Measurements from ENCODE around the gene DUSP7. TPM values are rescaled to one million over a fixed set of nuclear protein-coding genes. Genes with fewer than 3 reads are reported as not detected.
A peak's percentile ranks its signal among the peaks of the same experiment; 100 is the strongest.

The DUSP7 gene
- total and polyA plus RNA-seq, 2 donors = 6.3 to 7.7 TPM

GRCh38 chr3:52088445-52089367, 32.3 kb upstream of the DUSP7 start:
- no peak for DNase-seq (ENCODE audit: low read depth in 6 of 9, low spot score in 9 of 9)
- no peaks in the 10 kb centered on the region for H3K27me3 ChIP-seq (ENCODE audit: control insufficient read depth in 2 of 2, insufficient read depth in 1 of 2, low read length in 1 of 2)
- H3K27ac ChIP-seq (ENCODE audit: low read depth in 1 of 2, low read length in 1 of 2) = no peak overlapping the region
- H3K9me3 ChIP-seq (ENCODE audit: control insufficient read depth in 2 of 2, insufficient read depth in 1 of 2, low read length in 1 of 2) = peaks cover 0 to 3% of the 10 kb centered on the region in 2 donors
- peaks cover 10 to 13% of the 10 kb centered on the region in 2 donors for H3K36me3 ChIP-seq (ENCODE audit: control insufficient read depth in 2 of 2, insufficient read depth in 2 of 2, low read length in 1 of 2)
- no peak overlapping the region for H3K4me3 ChIP-seq (ENCODE audit: low read length in 2 of 2)
- 95% methylated on average over 17 of the region's 17 CpGs for WGBS
- H3K4me1 ChIP-seq (ENCODE audit: control insufficient read depth in 2 of 2, insufficient read depth in 2 of 2, low read length in 2 of 2) = peaks cover 2 to 46% of the 10 kb centered on the region in 2 donors

GRCh38 chr3:52087731-52088130, 31.4 kb upstream of the DUSP7 start:
- H3K36me3 ChIP-seq (ENCODE audit: control insufficient read depth in 2 of 2, insufficient read depth in 2 of 2, low read length in 1 of 2) = peaks cover 4 to 11% of the 10 kb centered on the region in 2 donors
- H3K9me3 ChIP-seq (ENCODE audit: control insufficient read depth in 2 of 2, insufficient read depth in 1 of 2, low read length in 1 of 2) = peaks cover 0 to 3% of the 10 kb centered on the region in 2 donors
- WGBS = 100% methylated on average over 3 of the region's 3 CpGs
- no peak overlapping the region for H3K4me3 ChIP-seq (ENCODE audit: low read length in 2 of 2)
- DNase-seq (ENCODE audit: low read depth in 6 of 9, low spot score in 9 of 9) = no peak
- no peaks in the 10 kb centered on the region for H3K27me3 ChIP-seq (ENCODE audit: control insufficient read depth in 2 of 2, insufficient read depth in 1 of 2, low read length in 1 of 2)
- H3K4me1 ChIP-seq (ENCODE audit: control insufficient read depth in 2 of 2, insufficient read depth in 2 of 2, low read length in 2 of 2) = peaks cover 2 to 46% of the 10 kb centered on the region in 2 donors
- no peak overlapping the region for H3K27ac ChIP-seq (ENCODE audit: low read depth in 1 of 2, low read length in 1 of 2)

GRCh38 chr3:52086976-52087663, 30.7 kb upstream of the DUSP7 start:
- Histone ChIP-seq H3K4me1 (ENCODE audit: control insufficient read depth in 2 of 2, insufficient read depth in 2 of 2, low read length in 2 of 2) (peaks cover 2 to 46% of the 10 kb centered on the region in 2 donors), H3K36me3 (ENCODE audit: control insufficient read depth in 2 of 2, insufficient read depth in 2 of 2, low read length in 1 of 2) (peaks cover 3 to 8% of the 10 kb centered on the region in 2 donors), H3K4me3 (ENCODE audit: low read length in 2 of 2) (no peak overlapping the region), H3K9me3 (ENCODE audit: control insufficient read depth in 2 of 2, insufficient read depth in 1 of 2, low read length in 1 of 2) (peaks cover 0 to 2% of the 10 kb centered on the region in 2 donors), H3K27ac (ENCODE audit: low read depth in 1 of 2, low read length in 1 of 2) (peak overlapping the region in 1 of 2 donors; percentile 39), H3K27me3 (ENCODE audit: control insufficient read depth in 2 of 2, insufficient read depth in 1 of 2, low read length in 1 of 2) (no peaks in the 10 kb centered on the region)
- peak in 1 of 9 donors; percentile 22 for DNase-seq (ENCODE audit: low read depth in 6 of 9, low spot score in 9 of 9)
- WGBS = 81% methylated on average over 8 of the region's 8 CpGs

- Histone ChIP-seq H3K36me3 (ENCODE audit: control insufficient read depth in 2 of 2, insufficient read depth in 2 of 2, low read length in 1 of 2) (peaks cover 3% of the 10 kb centered on the region in 2 donors), H3K9me3 (ENCODE audit: control insufficient read depth in 2 of 2, insufficient read depth in 1 of 2, low read length in 1 of 2) (no peaks in the 10 kb centered on the region), H3K27ac (ENCODE audit: low read depth in 1 of 2, low read length in 1 of 2) (peak overlapping the region in 1 of 2 donors; percentile 32), H3K27me3 (ENCODE audit: control insufficient read depth in 2 of 2, insufficient read depth in 1 of 2, low read length in 1 of 2) (no peaks in the 10 kb centered on the region), H3K4me1 (ENCODE audit: control insufficient read depth in 2 of 2, insufficient read depth in 2 of 2, low read length in 2 of 2) (peaks cover 2 to 46% of the 10 kb centered on the region in 2 donors), H3K4me3 (ENCODE audit: low read length in 2 of 2) (no peak overlapping the region)
- DNase-seq (ENCODE audit: low read depth in 6 of 9, low spot score in 9 of 9) = peak in 2 of 9 donors; percentile 28 to 35
- WGBS = 82% methylated on average over 6 of the region's 6 CpGs
These were observed 30.1 kb upstream of the DUSP7 start for GRCh38 chr3:52086461-52086860.

- peak in 1 of 9 donors; percentile 33 for DNase-seq (ENCODE audit: low read depth in 6 of 9, low spot score in 9 of 9)
- Histone ChIP-seq H3K36me3 (ENCODE audit: control insufficient read depth in 2 of 2, insufficient read depth in 2 of 2, low read length in 1 of 2) (peaks cover 3% of the 10 kb centered on the region in 2 donors), H3K27me3 (ENCODE audit: control insufficient read depth in 2 of 2, insufficient read depth in 1 of 2, low read length in 1 of 2) (no peaks in the 10 kb centered on the region), H3K4me1 (ENCODE audit: control insufficient read depth in 2 of 2, insufficient read depth in 2 of 2, low read length in 2 of 2) (peaks cover 2 to 42% of the 10 kb centered on the region in 2 donors), H3K4me3 (ENCODE audit: low read length in 2 of 2) (no peak overlapping the region), H3K27ac (ENCODE audit: low read depth in 1 of 2, low read length in 1 of 2) (peak overlapping the region in 1 of 2 donors; percentile 32), H3K9me3 (ENCODE audit: control insufficient read depth in 2 of 2, insufficient read depth in 1 of 2, low read length in 1 of 2) (no peaks in the 10 kb centered on the region)
- 61% methylated on average over 10 of the region's 10 CpGs for WGBS
These were observed 29.4 kb upstream of the DUSP7 start for GRCh38 chr3:52085681-52086282.

- Histone ChIP-seq H3K4me1 (ENCODE audit: control insufficient read depth in 2 of 2, insufficient read depth in 2 of 2, low read length in 2 of 2) (peaks cover 0 to 42% of the 10 kb centered on the region in 2 donors), H3K4me3 (ENCODE audit: low read length in 2 of 2) (no peak overlapping the region), H3K27ac (ENCODE audit: low read depth in 1 of 2, low read length in 1 of 2) (no peak overlapping the region), H3K9me3 (ENCODE audit: control insufficient read depth in 2 of 2, insufficient read depth in 1 of 2, low read length in 1 of 2) (no peaks in the 10 kb centered on the region), H3K36me3 (ENCODE audit: control insufficient read depth in 2 of 2, insufficient read depth in 2 of 2, low read length in 1 of 2) (peaks cover 3 to 7% of the 10 kb centered on the region in 2 donors), H3K27me3 (ENCODE audit: control insufficient read depth in 2 of 2, insufficient read depth in 1 of 2, low read length in 1 of 2) (no peaks in the 10 kb centered on the region)
- WGBS = 95% methylated on average over 13 of the region's 13 CpGs
- no peak for DNase-seq (ENCODE audit: low read depth in 6 of 9, low spot score in 9 of 9)
These were observed 28.7 kb upstream of the DUSP7 start for GRCh38 chr3:52084954-52085680.

- no peak for DNase-seq (ENCODE audit: low read depth in 6 of 9, low spot score in 9 of 9)
- Histone ChIP-seq H3K36me3 (ENCODE audit: control insufficient read depth in 2 of 2, insufficient read depth in 2 of 2, low read length in 1 of 2) (peaks cover 3 to 7% of the 10 kb centered on the region in 2 donors), H3K4me3 (ENCODE audit: low read length in 2 of 2) (no peak overlapping the region), H3K27me3 (ENCODE audit: control insufficient read depth in 2 of 2, insufficient read depth in 1 of 2, low read length in 1 of 2) (no peaks in the 10 kb centered on the region), H3K4me1 (ENCODE audit: control insufficient read depth in 2 of 2, insufficient read depth in 2 of 2, low read length in 2 of 2) (peaks cover 0 to 41% of the 10 kb centered on the region in 2 donors), H3K9me3 (ENCODE audit: control insufficient read depth in 2 of 2, insufficient read depth in 1 of 2, low read length in 1 of 2) (no peaks in the 10 kb centered on the region), H3K27ac (ENCODE audit: low read depth in 1 of 2, low read length in 1 of 2) (no peak overlapping the region)
- WGBS = 97% methylated on average over 9 of the region's 9 CpGs
These were observed 28.0 kb upstream of the DUSP7 start for GRCh38 chr3:52084216-52084945.

- no peaks in the 10 kb centered on the region for H3K27me3 ChIP-seq (ENCODE audit: control insufficient read depth in 2 of 2, insufficient read depth in 1 of 2, low read length in 1 of 2)
- no peak for DNase-seq (ENCODE audit: low read depth in 6 of 9, low spot score in 9 of 9)
- H3K4me3 ChIP-seq (ENCODE audit: low read length in 2 of 2) = no peak overlapping the region
- no peak overlapping the region for H3K27ac ChIP-seq (ENCODE audit: low read depth in 1 of 2, low read length in 1 of 2)
- whole genome bisulfite sequencing = 98% methylated on average over 5 of the region's 5 CpGs
- no peaks in the 10 kb centered on the region for H3K9me3 ChIP-seq (ENCODE audit: control insufficient read depth in 2 of 2, insufficient read depth in 1 of 2, low read length in 1 of 2)
- H3K36me3 ChIP-seq (ENCODE audit: control insufficient read depth in 2 of 2, insufficient read depth in 2 of 2, low read length in 1 of 2) = peaks cover 3 to 7% of the 10 kb centered on the region in 2 donors
- peaks cover 0 to 39% of the 10 kb centered on the region in 2 donors for H3K4me1 ChIP-seq (ENCODE audit: control insufficient read depth in 2 of 2, insufficient read depth in 2 of 2, low read length in 2 of 2)
These were observed 27.3 kb upstream of the DUSP7 start for GRCh38 chr3:52083556-52084087.

Data from thymus (tissue), 11 donors.